ENCODE data around the gene ABCA13. TPM values are rescaled to one million over a fixed set of nuclear protein-coding genes. Genes with fewer than 3 reads are reported as not detected.

Gene ABCA13
- polyA plus RNA-seq, 4 donors = 0.76 to 1.0 (median 0.96) TPM

DNA sequence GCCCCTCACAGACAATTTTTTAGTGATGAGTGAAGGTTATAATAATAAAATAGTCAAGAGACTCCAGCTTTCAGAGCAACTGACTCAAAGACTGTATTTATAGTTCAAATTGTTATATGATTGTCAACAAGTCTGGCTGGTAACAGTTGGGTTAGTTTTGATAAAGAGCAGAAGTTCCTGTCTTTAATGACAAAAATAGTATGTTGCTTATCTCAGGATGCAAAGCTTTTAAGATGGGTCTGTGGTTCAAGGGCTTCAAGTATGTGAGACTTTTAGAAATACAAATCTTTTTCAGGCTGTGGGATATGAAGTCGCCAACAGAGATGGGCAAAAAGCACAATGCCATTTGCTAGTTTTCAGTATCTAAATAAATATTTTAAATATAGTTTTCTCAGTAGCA lies 118.4 kb downstream of the ABCA13 start:
- DNase-seq (ENCODE audit: low read depth in 4 of 4, low spot score in 3 of 4) = no peak

DNA sequence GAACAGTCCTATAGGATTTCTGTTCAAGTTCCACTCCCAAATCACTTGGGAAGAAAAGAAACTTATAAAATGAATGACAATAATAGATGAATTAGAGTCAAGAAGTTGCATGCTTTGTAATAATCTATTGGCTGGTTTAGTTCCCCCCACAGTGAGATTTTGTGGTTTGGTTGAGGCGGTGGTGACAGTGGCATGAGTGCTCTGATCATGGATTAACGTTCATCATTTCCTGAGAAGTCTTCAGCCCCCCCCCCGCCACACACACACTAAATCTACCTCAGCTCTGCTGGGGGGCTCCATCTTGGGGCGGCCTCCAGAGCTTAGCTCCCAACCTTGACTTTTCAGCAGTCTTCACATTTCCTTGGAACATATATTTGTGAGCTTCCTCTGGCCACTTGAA lies 121.7 kb downstream of the ABCA13 start:
- no peak for DNase-seq (ENCODE audit: low read depth in 4 of 4, low spot score in 3 of 4)

DNA sequence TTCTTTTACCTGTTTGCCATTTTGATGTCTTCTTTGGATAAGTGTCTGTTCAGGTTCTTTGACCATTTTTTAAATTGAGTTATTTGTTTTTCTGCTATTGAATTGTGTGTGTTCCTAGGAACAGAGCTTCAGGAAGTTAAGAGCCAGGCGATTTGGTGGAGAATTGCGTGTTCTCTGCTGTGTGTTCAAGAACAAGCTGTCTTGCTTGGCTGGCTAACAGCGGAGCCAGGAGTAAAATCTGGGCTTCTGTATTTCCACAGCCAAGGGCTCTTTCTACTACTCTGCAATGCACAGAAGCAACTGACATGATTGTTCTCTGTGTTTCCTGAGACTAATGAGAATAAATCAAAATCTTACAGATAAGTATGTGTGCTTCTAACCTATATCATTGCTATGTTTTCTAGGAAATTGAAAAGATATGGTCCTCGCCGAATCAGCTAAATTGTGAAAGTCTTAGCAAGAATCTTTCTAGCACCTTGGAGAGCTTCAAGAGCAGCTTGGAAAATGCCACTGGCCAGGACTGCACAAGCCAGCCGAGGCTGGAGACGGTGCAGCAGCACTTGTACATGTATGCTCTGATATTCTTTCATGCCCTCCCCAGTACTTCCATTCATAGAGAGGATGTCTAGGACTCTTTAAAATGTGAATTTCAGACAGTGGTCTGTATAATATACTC lies 124.2 kb downstream of the ABCA13 start:
- DNase-seq (ENCODE audit: low read depth in 4 of 4, low spot score in 3 of 4) = no peak

DNA sequence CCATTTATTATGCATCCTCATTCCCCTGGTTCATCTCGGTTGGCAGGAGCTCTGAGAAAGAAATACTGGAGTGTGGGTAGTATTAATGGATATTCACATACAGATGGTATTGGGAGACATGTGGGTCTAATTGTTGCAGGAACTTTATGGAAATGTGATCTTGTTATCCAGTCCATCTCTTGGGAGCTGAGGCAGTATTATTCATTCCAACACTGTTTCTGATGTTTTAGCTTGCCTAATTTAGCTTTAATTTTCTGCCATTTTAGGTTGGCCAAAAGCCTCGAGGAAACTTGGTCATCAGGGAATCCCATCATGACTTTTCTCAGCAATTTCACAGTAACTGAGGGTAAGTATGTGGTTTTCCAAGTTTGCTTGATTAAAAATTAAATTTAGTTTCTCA lies 125.7 kb downstream of the ABCA13 start:
- no peak for DNase-seq (ENCODE audit: low read depth in 4 of 4, low spot score in 3 of 4)

DNA sequence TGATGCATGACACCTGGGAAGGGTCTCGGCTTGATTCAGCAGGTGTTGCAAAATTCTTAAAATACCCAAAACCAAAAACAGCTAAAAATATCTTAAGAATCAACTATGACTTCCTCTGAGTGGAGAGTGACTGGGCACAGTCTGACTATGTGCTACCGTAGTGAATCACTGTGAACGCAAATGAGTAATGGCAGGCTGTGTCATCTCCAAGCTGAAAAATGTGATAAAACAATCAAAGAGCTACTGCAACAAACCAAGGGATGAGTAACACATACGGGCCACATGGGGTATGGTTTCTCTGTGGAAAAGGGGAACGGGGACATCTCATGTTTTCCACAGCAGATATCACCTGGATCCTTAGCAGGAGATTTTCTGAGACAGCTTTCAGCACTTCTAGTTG lies 127.5 kb downstream of the ABCA13 start:
- DNase-seq (ENCODE audit: low read depth in 4 of 4, low spot score in 3 of 4) = no peak

DNA sequence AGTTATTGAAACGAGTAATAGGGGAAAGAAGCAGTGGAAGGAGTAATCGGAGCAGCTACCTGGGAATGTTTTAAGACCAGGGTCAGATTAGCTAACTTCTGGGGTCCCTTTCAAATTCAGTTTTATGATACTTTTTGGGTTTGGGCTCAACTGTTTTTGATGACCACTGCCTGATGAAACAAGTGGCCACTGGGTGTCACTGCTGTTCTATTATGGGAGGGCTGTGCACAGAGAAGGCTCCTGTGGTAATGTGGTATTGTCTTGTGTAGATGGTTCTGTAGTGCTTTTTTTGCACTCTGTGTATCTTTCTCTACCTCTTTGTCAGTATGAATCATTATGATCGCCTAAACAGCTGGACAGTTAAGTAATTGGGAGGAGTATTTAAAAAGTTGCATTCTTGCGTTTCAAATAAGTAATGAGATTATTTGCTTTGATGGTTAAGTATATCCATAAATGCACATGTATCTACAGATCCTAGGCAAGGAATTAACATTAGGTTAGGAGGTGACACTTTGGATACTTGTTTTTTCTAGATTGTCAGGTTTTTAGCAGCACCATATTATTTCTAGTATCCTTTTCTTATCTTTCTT lies 128.4 kb downstream of the ABCA13 start:
- peak; percentile 36 to 55 (median 38) for DNase-seq (ENCODE audit: low read depth in 4 of 4, low spot score in 3 of 4)

DNA sequence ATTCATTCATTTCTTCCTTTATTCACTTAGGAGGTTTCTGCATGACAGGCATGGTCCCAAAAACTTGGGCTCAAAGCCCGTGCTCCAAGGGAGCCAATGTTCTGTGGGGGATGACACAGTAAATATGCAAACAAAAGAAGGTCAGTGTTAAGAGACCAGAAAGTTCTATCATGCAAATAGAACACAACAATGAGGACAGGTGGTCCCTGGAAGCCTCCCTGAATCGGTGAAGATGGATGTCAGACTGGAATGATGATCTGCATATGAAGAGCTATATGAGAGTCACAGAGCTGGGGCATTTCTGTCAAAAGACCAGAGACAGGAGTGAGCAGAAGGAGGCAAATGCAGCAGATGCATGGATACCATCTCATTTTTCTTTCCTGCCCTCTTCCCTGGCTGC lies 129.0 kb downstream of the ABCA13 start:
- DNase-seq (ENCODE audit: low read depth in 4 of 4, low spot score in 3 of 4) = no peak

DNA sequence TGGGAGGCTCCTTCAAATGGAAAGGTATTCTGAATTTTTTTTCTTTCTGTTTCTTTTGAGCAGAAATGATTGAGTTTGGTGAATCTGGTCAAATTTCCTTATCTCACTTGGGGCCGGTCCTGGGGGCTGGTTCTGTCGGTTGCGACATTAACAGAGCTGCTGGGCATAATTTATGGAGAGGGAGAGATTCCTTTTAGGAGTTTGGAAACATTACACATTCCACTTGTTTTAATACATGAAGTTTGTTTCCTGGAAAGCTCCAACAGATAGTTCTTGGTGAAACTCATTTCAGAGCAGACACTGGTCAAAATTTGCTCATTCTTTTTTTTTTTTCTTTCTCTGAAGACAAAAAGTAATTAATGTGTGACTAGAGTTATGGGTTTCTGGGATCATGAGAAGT lies 129.9 kb downstream of the ABCA13 start:
- no peak for DNase-seq (ENCODE audit: low read depth in 4 of 4, low spot score in 3 of 4)

DNA sequence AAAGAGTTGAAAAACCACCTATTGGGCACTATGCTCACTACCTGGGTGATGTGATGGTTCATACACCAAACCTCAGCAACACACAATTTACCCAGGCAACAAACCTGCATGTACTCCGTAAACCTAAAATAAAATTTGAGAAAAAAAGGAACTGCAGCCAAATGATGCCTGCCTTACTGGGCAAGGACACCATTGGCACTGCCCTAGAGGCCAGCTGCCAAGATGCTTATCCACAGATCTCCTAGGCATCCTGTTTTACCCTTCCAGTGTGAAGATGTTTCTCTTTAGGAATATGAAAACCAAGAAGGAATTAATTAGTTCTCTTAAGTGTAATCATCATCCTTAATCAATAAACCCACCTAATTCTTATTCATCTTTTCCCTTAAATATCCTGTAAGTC lies 133.4 kb downstream of the ABCA13 start:
- no peak for DNase-seq (ENCODE audit: low read depth in 4 of 4, low spot score in 3 of 4)

DNA sequence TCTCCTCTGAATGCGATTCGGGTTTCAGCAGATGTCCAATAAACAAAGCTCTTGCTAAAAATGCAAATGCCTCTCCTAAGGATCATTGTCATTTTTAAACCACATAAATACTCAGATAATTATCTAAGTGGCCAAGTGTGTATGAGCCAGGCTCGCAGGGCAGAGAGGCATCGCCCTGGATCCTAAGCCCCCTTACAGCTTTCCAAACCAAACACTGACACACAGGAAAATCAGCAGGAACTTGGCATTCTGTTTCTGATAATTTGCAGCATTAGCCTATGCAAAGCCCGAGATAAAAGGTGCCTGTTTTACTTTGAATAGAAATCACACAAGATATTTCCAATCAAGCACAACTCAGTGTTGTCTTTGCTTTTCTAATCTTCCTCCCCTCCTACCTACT lies 134.4 kb downstream of the ABCA13 start:
- DNase-seq (ENCODE audit: low read depth in 4 of 4, low spot score in 3 of 4) = no peak

DNA sequence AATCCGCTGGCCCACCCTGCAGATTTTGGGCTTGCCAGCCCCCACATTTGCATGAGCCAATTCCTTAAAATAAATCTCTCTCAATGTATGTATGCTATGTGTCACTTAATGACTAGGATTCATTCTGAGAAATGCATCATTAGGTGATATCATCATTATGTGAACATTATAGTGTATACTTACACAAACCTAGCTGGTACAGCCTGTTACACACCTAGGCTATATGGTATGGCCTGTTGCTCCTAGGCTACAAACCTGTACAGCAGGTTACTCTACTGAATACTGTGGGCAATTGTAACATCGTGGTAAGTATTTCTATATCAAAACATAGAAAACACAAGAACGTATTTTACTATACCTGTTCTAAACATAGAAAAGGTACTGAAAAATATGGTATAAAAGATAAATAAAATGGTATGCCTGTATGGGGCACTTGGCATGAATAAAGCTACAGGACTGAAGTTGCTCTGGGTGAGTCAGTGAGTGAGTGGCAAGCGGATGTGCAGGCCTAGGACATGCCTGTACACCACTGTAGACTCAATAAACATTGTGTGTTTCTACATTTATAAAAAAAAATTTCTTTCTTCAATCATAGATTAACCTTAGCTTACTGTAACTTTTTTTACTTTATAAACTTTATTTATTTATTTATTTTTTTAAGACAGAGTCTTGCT lies 135.9 kb downstream of the ABCA13 start:
- no peak for DNase-seq (ENCODE audit: low read depth in 4 of 4, low spot score in 3 of 4)

DNA sequence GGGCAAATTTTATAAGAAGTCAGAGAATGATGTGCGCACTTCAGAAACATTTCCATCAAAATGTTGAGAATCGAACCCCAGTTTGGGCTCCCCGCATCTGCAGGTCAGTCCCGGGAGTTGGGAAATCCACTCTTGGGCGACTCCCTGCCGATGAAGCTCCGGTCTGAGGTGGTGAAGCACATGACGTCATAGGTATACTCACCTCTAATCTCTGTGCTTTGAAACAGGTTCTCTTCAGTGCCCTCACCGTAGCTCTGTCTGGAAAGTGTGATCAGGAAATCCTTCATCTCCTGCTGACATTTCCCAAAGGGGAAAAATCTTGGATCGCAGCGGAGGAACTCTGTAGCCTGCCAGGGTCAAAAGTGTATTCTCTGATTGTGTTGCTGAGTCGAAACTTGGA lies 138.5 kb downstream of the ABCA13 start:
- DNase-seq (ENCODE audit: low read depth in 4 of 4, low spot score in 3 of 4) = no peak

DNA sequence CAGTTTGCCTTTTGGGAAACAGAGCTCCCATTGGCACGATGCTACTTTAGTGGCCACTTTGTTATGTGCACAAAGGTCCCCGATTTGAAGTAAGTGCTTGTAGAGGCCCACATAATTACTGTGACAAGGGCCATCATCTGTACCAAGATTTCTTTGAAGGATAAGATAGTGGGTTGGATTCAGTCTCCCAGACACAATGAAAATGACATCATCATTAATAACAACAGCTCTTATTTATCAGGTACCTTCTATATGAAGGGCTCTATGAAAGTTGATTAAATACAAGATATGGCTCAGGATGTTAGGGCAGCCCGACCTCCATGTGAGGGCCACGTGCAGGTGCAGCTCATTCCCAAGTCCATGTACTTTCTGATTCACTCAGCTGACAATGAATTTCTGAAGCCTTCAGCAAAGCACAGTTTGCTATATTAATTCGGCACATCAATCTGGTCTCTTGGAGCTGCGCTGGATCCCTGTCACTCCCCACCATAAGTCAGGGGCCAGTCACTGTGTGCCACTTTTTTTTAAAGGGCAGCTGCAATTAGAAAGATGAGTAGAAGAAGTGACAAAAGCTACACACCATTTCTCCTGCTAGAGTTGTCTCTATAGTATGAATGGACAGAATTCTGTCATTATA lies 140.3 kb downstream of the ABCA13 start:
- DNase-seq (ENCODE audit: low read depth in 4 of 4, low spot score in 3 of 4) = no peak

DNA sequence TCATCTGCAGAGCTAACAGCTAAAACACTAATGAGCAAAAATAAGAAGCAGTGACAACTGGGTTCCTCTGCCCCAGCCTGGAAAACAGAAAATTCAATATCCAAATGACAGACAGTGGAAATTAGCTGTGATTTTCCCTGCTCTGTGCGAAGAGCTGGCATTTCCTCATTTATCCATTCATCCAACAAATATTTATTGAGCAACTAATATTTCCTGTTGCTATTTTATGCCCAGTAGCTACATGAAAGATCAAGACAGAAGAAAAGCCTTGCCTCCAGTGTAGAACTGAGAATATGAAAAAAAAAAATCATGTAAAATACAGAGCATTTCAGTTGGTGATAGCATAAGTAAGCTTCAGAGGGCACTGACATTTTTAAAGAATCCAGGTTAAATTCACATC lies 140.9 kb downstream of the ABCA13 start:
- DNase-seq (ENCODE audit: low read depth in 4 of 4, low spot score in 3 of 4) = no peak

DNA sequence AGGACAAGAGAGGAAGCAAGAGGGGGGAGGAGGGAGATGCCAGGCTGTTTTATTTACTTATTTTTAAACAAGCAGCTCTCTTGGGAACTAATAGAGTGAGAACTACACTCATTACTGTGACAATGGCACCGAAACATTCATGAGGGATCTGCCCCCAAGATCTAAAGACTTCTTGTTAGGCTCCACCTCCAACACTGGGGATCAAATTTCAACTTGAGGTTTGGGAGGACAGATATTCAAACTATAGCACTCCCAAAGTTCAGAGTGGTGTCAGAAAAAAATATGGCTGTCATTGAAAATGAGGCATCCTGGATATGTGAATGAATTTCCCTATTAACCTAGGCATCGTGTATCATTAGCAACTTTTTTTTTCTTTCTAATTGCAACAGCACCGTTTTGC lies 145.5 kb downstream of the ABCA13 start:
- DNase-seq (ENCODE audit: low read depth in 4 of 4, low spot score in 3 of 4) = no peak

DNA sequence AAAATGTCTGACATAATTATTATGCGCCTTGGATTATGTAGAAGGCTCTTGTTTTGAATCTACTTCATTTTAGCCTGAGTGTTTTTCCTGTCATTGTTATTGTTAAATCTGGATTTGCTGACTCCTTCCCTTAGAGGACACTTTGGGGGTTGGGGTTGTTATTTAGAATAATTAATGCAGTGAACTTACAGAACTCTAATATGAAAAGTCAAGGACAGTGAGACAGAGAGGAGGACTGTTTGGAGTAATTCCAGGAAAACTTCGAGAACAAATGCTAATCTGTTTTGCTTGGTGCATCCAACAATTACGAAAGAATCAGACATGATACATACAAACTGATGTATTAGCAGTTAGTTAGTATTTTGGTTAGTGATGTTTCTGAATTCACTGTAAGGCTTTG lies 146.1 kb downstream of the ABCA13 start:
- no peak for DNase-seq (ENCODE audit: low read depth in 4 of 4, low spot score in 3 of 4)

DNA sequence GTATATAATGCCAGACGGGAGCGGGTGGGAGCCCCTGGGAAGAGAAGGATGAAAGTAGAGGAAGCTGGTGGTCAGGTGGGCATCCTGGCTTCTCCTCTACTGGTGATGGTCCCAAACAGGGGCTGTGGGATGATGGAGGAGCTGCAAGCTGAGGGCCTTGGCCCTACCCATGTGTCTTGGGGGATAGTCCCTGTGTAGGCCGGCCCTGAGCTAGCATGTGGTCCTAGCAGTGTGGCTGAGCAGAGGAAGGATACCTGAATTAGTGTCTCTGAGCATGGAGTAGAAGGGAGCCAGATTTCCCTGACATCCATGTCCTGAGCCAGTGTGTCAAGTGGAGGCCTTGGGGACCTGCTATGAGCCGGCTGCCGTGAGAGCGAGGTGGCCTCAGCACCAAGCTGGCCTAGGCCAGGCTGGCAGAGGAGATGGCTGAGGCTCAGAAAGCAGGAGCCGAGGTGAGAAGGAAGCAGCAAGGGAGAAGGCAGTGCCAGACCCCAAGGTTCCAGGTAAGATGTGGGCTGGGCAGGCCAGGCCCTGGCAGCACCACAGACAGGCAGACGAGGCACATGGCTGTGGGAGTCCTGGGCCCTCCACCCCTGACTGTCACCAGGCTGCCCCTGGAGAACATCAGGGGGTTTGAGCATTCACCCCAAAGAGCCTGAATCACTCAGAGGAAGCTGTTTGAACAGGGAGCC lies 150.2 kb downstream of the ABCA13 start:
- no peak for DNase-seq (ENCODE audit: low read depth in 4 of 4, low spot score in 3 of 4)

DNA sequence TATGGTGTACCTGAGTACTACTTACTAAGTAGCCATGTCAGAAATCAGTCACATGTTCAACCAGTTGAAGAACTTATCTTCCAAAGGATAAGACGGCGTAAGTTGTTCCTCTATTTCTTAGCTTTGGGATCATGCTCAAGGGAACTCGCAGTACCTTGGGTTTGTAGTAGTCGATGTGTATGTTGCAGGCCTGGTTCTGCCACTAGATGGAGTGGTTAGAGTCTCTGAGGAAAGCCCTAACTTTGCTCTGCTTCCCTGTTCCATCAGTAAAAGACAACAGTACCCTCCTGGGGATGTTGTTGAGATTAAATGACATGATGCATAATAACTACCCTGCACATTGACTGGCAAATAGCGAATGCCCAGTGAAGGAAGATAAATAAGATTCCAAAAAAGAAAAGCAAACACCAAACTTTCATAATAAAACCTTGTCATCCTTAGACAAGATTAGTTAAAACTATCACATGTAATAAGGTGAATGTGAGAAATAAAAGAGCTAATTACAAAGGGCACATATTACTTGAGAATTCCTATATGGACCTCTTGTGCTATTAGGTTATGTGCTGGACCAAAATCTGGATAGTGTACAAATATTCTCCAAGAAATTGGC lies 165.9 kb downstream of the ABCA13 start:
- DNase-seq (ENCODE audit: low read depth in 4 of 4, low spot score in 3 of 4) = no peak

DNA sequence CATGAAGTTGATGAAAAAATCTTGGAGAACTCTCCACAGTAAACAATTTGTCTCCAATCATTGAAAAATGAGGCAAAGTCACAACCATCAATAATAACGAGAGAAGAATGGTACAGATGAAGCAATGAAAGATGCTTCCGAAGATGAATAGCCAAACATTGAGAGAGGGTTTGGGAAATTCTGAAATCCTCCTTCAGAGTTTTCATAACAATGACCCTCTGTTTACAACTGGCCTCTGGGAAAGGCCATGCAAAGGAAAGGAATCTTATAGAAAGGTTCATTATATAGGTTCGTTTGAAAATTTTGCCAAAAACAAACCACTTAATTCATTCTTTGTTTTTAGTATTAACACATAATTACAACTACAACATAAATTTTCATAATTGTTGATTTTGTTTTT lies 166.5 kb downstream of the ABCA13 start:
- DNase-seq (ENCODE audit: low read depth in 4 of 4, low spot score in 3 of 4) = no peak

DNA sequence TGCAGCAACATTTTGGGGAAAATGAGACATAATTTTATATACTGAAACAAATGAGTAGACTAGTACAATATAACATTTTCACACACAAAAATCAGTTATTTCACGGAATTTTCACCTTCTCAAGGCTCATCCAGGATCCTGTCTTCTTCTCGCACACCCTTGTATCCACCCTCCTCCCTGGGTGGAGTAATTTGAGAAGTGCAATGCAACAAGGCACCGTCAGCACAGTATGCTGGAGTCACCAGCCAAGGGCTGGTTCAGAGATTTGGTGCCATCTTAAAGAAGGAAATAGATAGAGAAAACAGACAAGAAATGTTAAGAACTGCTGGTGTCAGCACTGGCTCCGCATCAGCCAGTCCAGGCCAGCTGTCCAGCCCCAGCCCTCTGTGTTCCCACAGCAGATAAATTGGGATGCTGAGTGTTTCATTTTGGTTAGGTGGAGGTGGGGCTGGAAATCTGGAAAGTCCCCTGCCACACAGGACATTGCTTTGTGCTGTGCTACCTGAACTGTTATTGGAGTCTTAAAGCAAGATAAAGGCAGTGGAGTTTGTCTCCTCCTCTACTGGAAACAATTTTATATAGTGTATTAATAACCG lies 176.1 kb downstream of the ABCA13 start:
- DNase-seq (ENCODE audit: low read depth in 4 of 4, low spot score in 3 of 4) = no peak

All from right renal pelvis (tissue), 4 donors.